A549 treated with RU486 at 1 μM for 4 hours (cell line): ENCODE measurements around the gene INTS13. TPM values are rescaled to one million over a fixed set of nuclear protein-coding genes. Genes with fewer than 3 reads are reported as not detected.

Experiments used
- total RNA-seq: library from RNA; stranded (reverse); fragments of 200-300 nt; extraction: Qiagen RNA extraction; gene quantifications from 5 replicates; pipeline ENCODE4 v1.2.3, GENCODE V29; 2022; ENCODE audit warnings: low read depth

INTS13 gene, protein sequence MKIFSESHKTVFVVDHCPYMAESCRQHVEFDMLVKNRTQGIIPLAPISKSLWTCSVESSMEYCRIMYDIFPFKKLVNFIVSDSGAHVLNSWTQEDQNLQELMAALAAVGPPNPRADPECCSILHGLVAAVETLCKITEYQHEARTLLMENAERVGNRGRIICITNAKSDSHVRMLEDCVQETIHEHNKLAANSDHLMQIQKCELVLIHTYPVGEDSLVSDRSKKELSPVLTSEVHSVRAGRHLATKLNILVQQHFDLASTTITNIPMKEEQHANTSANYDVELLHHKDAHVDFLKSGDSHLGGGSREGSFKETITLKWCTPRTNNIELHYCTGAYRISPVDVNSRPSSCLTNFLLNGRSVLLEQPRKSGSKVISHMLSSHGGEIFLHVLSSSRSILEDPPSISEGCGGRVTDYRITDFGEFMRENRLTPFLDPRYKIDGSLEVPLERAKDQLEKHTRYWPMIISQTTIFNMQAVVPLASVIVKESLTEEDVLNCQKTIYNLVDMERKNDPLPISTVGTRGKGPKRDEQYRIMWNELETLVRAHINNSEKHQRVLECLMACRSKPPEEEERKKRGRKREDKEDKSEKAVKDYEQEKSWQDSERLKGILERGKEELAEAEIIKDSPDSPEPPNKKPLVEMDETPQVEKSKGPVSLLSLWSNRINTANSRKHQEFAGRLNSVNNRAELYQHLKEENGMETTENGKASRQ
- total RNA-seq: 22.3 to 34.2 TPM (median 25.2 TPM) in 5 replicates

GRCh38 chr12:26937863-26938700, at the start of gene INTS13, which contains the start of gene FGFR1OP2:
Gene INTS13 (minus strand): TSS chr12:26937981. CDS start chr12:26936803, 1,178 bp downstream.
Gene FGFR1OP2 (plus strand): TSS chr12:26938470. CDS start chr12:26954159, 15,689 bp downstream.

Other genes starting within 250 kb of the INTS13 start
- gene ITPR2, start 104.8 kb downstream of the INTS13 start, total RNA-seq: 1.3 to 2.5 TPM (median 2.4 TPM) in 5 replicates
- 26.4 to 36.4 TPM (median 28.1 TPM) in 5 replicates for gene FGFR1OP2, start 489 bp upstream of the INTS13 start, total RNA-seq
- 59.3 to 79.8 TPM (median 73.3 TPM) in 5 replicates for gene TM7SF3, start 76.4 kb upstream of the INTS13 start, total RNA-seq
- gene MED21, start 84.6 kb upstream of the INTS13 start, total RNA-seq: 18.9 to 32.8 TPM (median 29.2 TPM) in 5 replicates
- gene C12orf71, start 144.6 kb upstream of the INTS13 start, total RNA-seq: not detected in 5 replicates